Measurements from ENCODE around the gene NHLRC4. TPM values are rescaled to one million over a fixed set of nuclear protein-coding genes. Genes with fewer than 3 reads are reported as not detected.

Gene NHLRC4
- total RNA-seq, 1 experiment from 2014 or later: 0.44 TPM

GRCh38 chr16:524274-525040 is 42.3 kb upstream of the NHLRC4 start:
- H4K20me1 ChIP-seq (ENCODE audit: low read length): peaks cover 8% of the 10 kb centered on the region
- no peak for ATAC-seq
- no peak overlapping the region for H2AFZ ChIP-seq (ENCODE audit: low read length)
- no peaks in the 10 kb centered on the region for H3K9me3 ChIP-seq (ENCODE audit: low read length)
- peak overlapping the region; percentile 100 for H3K4me2 ChIP-seq (ENCODE audit: low read length)
- H3K79me2 ChIP-seq (ENCODE audit: low read length): peaks cover 41% of the 10 kb centered on the region
- intact Hi-C loops (cut with micrococcal nuclease): loop anchor here (10.0 kb wide), 1 partner anchor 60 kb away; no protein-coding TSS in a partner anchor
- H3K27ac ChIP-seq (ENCODE audit: low read length): no peak overlapping the region
- no peaks in the 10 kb centered on the region for H3K27me3 ChIP-seq (ENCODE audit: low read length)
- peaks cover 24% of the 10 kb centered on the region for H3K4me1 ChIP-seq (ENCODE audit: insufficient read depth, low read length)
- BruUV-seq (replicated peaks): no TSS peak
- TF ChIP-seq CTCF (conservative IDR thresholded peaks at IDR 0.05; ENCODE audit: low read depth, low read length): no peak
- no peak for TF ChIP-seq EZH2 (IDR thresholded peaks at IDR 0.05; ENCODE audit: low read length, unreplicated experiment)
- TF ChIP-seq EZH2phosphoT487 (IDR thresholded peaks at IDR 0.05; ENCODE audit: borderline replicate concordance, low read length): no peak
- no peak for DNase-seq
- no peak overlapping the region for H3K4me3 ChIP-seq (ENCODE audit: low read length)
- H3K9me2 ChIP-seq (replicated peaks; ENCODE audit: low read length): no peaks in the 10 kb centered on the region
- ChIA-PET POLR2A (ENCODE audit: unreplicated experiment) (no interaction called here), CTCF (no interaction called here)
- no peaks in the 10 kb centered on the region for H3K36me3 ChIP-seq (ENCODE audit: low read depth, low read length)
- H3K9ac ChIP-seq (ENCODE audit: low read length): no peak overlapping the region
- no peaks in the 10 kb centered on the region for H3F3A ChIP-seq (ENCODE audit: low read length, unreplicated experiment)

GRCh38 chr16:525123-525519 is 41.7 kb upstream of the NHLRC4 start:
- intact Hi-C loops (cut with micrococcal nuclease): loop anchor here (10.0 kb wide), 1 partner anchor 60 kb away; no protein-coding TSS in a partner anchor
- ATAC-seq: no peak
- Histone ChIP-seq H3K4me2 (ENCODE audit: low read length) (peak overlapping the region; percentile 100), H3K9me3 (ENCODE audit: low read length) (no peaks in the 10 kb centered on the region), H3K9ac (ENCODE audit: low read length) (no peak overlapping the region), H4K20me1 (ENCODE audit: low read length) (peaks cover 15% of the 10 kb centered on the region), H2AFZ (ENCODE audit: low read length) (no peak overlapping the region), H3K9me2 (replicated peaks; ENCODE audit: low read length) (no peaks in the 10 kb centered on the region), H3F3A (ENCODE audit: low read length, unreplicated experiment) (no peaks in the 10 kb centered on the region), H3K4me1 (ENCODE audit: insufficient read depth, low read length) (peaks cover 26% of the 10 kb centered on the region), H3K36me3 (ENCODE audit: low read depth, low read length) (no peaks in the 10 kb centered on the region), H3K79me2 (ENCODE audit: low read length) (peaks cover 47% of the 10 kb centered on the region), H3K27ac (ENCODE audit: low read length) (peak overlapping the region; percentile 84), H3K27me3 (ENCODE audit: low read length) (no peaks in the 10 kb centered on the region), H3K4me3 (ENCODE audit: low read length) (no peak overlapping the region; the same call in 1 of the 2 replicates)
- no TSS peak for BruUV-seq (replicated peaks)
- no peak for DNase-seq
- CTCF ChIA-PET: no interaction called here
- POLR2A ChIA-PET (ENCODE audit: unreplicated experiment): no interaction called here
- TF ChIP-seq CTCF (conservative IDR thresholded peaks at IDR 0.05; ENCODE audit: low read depth, low read length): no peak
- TF ChIP-seq EZH2 (IDR thresholded peaks at IDR 0.05; ENCODE audit: low read length, unreplicated experiment): no peak
- no peak for TF ChIP-seq EZH2phosphoT487 (IDR thresholded peaks at IDR 0.05; ENCODE audit: borderline replicate concordance, low read length)

Data from PC-3 (cell line).